Calu3 (cell line): ENCODE results near the gene ROBO2. TPM values are rescaled to one million over a fixed set of nuclear protein-coding genes. Genes with fewer than 3 reads are reported as not detected.

Source experiments
- BruUV-seq: library from RNA; stranded (reverse); fragments of 400-500 nt; replicated peaks from 2 replicates; lab custom pipeline; 2021; lab: Mats Ljungman, UMichigan
- CTCF ChIA-PET: fragments of 300-600 bp; sonication (Branson Sonifier 250); formaldehyde crosslinking; loops from one replicate; lab custom pipeline; 2022; ENCODE audit warnings: antibody characterized with exemption; lab: Charles Lee
- DNase-seq: peaks from one replicate; pipeline ENCODE4 v3.0.0; 2022
- H3K27ac Mint-ChIP-seq: one replicate; pipeline ENCODE4 v1.8.0; 2022; ENCODE audit warnings: mixed read lengths; ENCODE audit not compliant: unreplicated experiment
- H3K27me3 Mint-ChIP-seq: one replicate; pipeline ENCODE4 v1.8.0; 2022; ENCODE audit warnings: mixed read lengths; ENCODE audit not compliant: unreplicated experiment
- H3K36me3 Mint-ChIP-seq: one replicate; pipeline ENCODE4 v1.8.0; 2022; ENCODE audit warnings: mild to moderate bottlenecking, moderate library complexity, mixed read lengths; ENCODE audit not compliant: insufficient read depth, unreplicated experiment
- H3K4me1 Mint-ChIP-seq: one replicate; pipeline ENCODE4 v1.8.0; 2022; ENCODE audit warnings: mild to moderate bottlenecking, low read depth, mixed read lengths; ENCODE audit not compliant: unreplicated experiment
- H3K4me3 Mint-ChIP-seq: one replicate; pipeline ENCODE4 v1.8.0; 2022; ENCODE audit warnings: mild to moderate bottlenecking, low read depth, moderate library complexity, mixed read lengths; ENCODE audit not compliant: unreplicated experiment
- H3K9me3 Mint-ChIP-seq: one replicate; pipeline ENCODE4 v1.8.0; 2022; ENCODE audit warnings: low read depth, mixed read lengths; ENCODE audit not compliant: unreplicated experiment
- intact Hi-C: fragments of 100-400 bp; cut with micrococcal nuclease; formaldehyde crosslinking; loops from one replicate; pipeline ENCODE4 v1.10.0; 2022; ENCODE audit not compliant: unreplicated experiment
- total RNA-seq: library from RNA; stranded (reverse); gene quantifications from 2 replicates; pipeline ENCODE4 v1.2.3, GENCODE V29; 2022
- TF ChIP-seq, protein P1 (sequence below): fragments of 200-600 bp; IDR thresholded peaks from one replicate; pipeline ENCODE4 v1.8.0; 2022; ENCODE audit warnings: antibody characterized with exemption; ENCODE audit not compliant: unreplicated experiment

ROBO2 gene
- total RNA-seq, 1 experiment from 2014 or later = not detected

DNA sequence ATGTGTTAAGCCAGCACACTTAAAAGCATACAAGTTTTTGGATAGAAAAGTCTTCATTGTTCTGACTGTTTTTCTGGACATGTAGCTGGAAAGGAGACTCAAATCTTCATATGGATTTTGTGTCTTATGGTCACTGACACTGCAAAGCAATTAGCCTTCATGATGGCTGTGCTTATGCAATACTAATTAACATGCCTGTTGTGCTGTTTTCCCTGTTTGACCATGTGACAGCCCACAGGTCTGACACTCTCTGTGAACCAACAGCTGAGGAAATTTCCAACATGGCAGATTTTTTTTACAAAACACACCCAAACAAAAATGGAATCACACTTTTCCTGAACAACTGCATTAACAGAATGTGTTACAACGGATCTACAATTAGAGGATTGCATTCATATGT, 248.4 kb downstream of the ROBO2 start:
- DNase-seq = no peak
- no TSS peak for BruUV-seq
- Mint-ChIP-seq H3K4me3 (no peak overlapping the region), H3K27ac (no peak overlapping the region), H3K27me3 (no peaks in the 10 kb centered on the region), H3K4me1 (no peaks in the 10 kb centered on the region), H3K9me3 (no peaks in the 10 kb centered on the region), H3K36me3 (no peaks in the 10 kb centered on the region)
- intact Hi-C loops = no loop called here
- CTCF ChIA-PET = no interaction called here
- TF ChIP-seq, protein P1, sequence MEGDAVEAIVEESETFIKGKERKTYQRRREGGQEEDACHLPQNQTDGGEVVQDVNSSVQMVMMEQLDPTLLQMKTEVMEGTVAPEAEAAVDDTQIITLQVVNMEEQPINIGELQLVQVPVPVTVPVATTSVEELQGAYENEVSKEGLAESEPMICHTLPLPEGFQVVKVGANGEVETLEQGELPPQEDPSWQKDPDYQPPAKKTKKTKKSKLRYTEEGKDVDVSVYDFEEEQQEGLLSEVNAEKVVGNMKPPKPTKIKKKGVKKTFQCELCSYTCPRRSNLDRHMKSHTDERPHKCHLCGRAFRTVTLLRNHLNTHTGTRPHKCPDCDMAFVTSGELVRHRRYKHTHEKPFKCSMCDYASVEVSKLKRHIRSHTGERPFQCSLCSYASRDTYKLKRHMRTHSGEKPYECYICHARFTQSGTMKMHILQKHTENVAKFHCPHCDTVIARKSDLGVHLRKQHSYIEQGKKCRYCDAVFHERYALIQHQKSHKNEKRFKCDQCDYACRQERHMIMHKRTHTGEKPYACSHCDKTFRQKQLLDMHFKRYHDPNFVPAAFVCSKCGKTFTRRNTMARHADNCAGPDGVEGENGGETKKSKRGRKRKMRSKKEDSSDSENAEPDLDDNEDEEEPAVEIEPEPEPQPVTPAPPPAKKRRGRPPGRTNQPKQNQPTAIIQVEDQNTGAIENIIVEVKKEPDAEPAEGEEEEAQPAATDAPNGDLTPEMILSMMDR = no peak

DNA sequence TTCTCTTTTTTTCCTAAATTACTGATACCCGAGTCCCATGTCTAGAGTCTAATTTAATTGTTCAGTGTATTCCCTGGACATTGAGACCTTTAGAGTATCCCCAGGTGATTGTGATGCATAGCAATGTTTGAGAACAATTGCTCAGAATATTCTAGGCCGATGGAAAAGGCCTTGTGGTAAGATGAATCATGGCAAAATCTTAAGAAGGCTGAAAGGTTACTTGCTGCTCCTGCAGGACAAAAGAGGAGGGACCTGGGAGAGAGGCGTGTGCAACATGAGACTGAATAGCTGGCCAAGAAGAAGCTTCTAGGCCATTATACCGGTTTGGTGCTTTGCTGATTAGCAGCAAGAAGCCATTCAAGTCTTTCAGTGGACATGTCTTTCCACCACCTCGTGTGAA, 256.6 kb downstream of the ROBO2 start:
- Mint-ChIP-seq H3K27ac (no peak overlapping the region), H3K27me3 (no peaks in the 10 kb centered on the region), H3K9me3 (no peaks in the 10 kb centered on the region), H3K4me3 (no peak overlapping the region), H3K36me3 (no peaks in the 10 kb centered on the region), H3K4me1 (no peaks in the 10 kb centered on the region)
- intact Hi-C loops = no loop called here
- CTCF ChIA-PET = no interaction called here
- no TSS peak for BruUV-seq
- TF ChIP-seq, protein P1 = no peak
- DNase-seq = no peak

DNA sequence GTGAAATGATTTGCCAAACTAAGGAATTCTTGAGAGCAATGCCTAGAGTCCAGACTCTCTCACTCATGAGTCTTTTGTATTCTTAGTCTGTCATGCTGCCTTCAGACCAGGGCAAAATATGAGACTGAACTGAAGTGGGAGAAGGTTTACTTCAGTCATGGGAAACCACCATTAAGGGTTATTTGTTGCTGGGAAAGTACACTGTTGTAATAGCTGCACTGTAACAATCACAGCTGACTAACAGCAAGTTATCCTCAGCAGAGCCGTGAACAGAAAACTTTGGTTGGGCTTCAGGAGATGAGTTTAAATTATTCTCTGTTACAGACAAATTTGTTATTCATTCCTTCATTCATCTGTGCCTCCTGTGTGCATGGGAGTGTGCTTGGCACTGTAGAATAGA, 258.5 kb downstream of the ROBO2 start:
- no peak overlapping the region for H3K27ac Mint-ChIP-seq
- intact Hi-C loops = no loop called here
- H3K4me1 Mint-ChIP-seq = no peaks in the 10 kb centered on the region
- no peaks in the 10 kb centered on the region for H3K27me3 Mint-ChIP-seq
- no peak overlapping the region for H3K4me3 Mint-ChIP-seq
- no peaks in the 10 kb centered on the region for H3K9me3 Mint-ChIP-seq
- no TSS peak for BruUV-seq
- CTCF ChIA-PET = no interaction called here
- no peaks in the 10 kb centered on the region for H3K36me3 Mint-ChIP-seq
- no peak for DNase-seq
- TF ChIP-seq, protein P1 = no peak

DNA sequence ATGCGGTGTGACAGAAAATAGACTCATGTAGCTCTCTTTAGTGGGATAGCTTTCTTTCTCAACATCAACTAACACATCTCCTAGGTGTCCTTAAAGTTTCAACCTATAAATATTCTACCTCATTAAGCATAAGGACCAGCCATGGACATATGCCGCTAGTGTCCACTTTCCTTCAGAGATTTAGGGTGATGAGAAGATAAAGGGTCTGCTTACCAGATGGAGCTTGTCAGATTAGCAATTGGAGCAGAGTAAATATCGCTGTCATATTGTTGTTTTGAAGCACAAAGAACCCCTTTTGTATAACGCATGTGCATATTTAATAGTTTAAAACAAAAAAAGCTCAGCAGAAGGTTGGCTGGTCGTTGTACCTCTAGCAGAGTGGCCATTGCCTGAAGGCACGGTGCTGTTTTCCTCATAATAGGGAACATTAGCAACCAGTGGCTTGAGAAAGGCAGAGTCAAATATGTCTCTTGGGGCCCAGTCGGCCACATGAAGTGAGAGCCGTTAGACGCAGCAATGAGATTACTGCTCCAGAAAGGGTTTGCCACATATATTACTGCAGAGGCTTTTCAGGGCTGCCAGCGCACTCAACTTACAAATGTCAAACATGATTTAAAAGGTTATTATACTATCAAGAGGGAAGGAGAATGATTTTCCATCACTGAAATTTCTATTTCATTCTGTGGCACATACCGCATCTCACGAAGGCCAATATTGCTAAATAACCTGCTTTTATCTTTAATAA, 264.2 kb downstream of the ROBO2 start:
- Mint-ChIP-seq H3K27ac (no peak overlapping the region), H3K4me3 (no peak overlapping the region), H3K9me3 (peaks cover 2% of the 10 kb centered on the region), H3K27me3 (no peaks in the 10 kb centered on the region), H3K36me3 (no peaks in the 10 kb centered on the region), H3K4me1 (no peaks in the 10 kb centered on the region)
- intact Hi-C loops = no loop called here
- no peak for DNase-seq
- no TSS peak for BruUV-seq
- CTCF ChIA-PET = no interaction called here
- TF ChIP-seq, protein P1 = no peak
